Astrocyte (in vitro differentiated cells and primary cell): ENCODE data around the gene ARID5B. TPM values are rescaled to one million over a fixed set of nuclear protein-coding genes. Genes with fewer than 3 reads are reported as not detected.
A peak's percentile ranks its signal among the peaks of the same experiment; 100 is the strongest.

Experiments used
- DNase-seq: peaks from one replicate; pipeline ENCODE4 v3.0.0-alpha.2; 2010; ENCODE audit warnings: low read depth
- FAIRE-seq: peaks from 2 replicates; lab custom pipeline; 2011; peaks lifted over from hg19 to GRCh38; lab: Jason Lieb, UNC
- H2AFZ ChIP-seq: 2 replicates; pipeline ENCODE4 v1.6.0; 2012; ENCODE audit warnings: low read depth, low read length, inconsistent platforms
- H3K27ac ChIP-seq: 2 replicates; pipeline ENCODE4 v1.5.1; 2011; ENCODE audit warnings: low read depth, low read length, inconsistent platforms
- H3K27me3 ChIP-seq: 2 replicates; pipeline ENCODE4 v1.6.0; 2011; ENCODE audit warnings: low read length, inconsistent platforms; ENCODE audit not compliant: insufficient read depth
- H3K36me3 ChIP-seq: 2 replicates; pipeline ENCODE4 v1.5.1; 2011; ENCODE audit warnings: low read length, inconsistent platforms; ENCODE audit not compliant: insufficient read depth
- H3K4me1 ChIP-seq: 2 replicates; pipeline ENCODE4 v1.5.1; 2011; ENCODE audit warnings: low read length, inconsistent platforms; ENCODE audit not compliant: insufficient read depth
- H3K4me2 ChIP-seq: 2 replicates; pipeline ENCODE4 v1.6.0; 2012; ENCODE audit warnings: low read length, inconsistent platforms
- H3K4me3 ChIP-seq: 2 replicates; pipeline ENCODE4 v1.5.1; 2011; ENCODE audit warnings: low read depth, mild to moderate bottlenecking, low read length, inconsistent platforms; ENCODE audit not compliant: insufficient read depth
- H3K79me2 ChIP-seq: 2 replicates; pipeline ENCODE4 v1.6.0; 2012; ENCODE audit warnings: mild to moderate bottlenecking, low read length, inconsistent platforms; ENCODE audit not compliant: insufficient read depth
- H3K9ac ChIP-seq: 2 replicates; pipeline ENCODE4 v1.6.0; 2012; ENCODE audit warnings: mild to moderate bottlenecking, low read length, inconsistent platforms
- H3K9me3 ChIP-seq: 2 replicates; pipeline ENCODE4 v1.5.1; 2012; ENCODE audit warnings: low read depth, mild to moderate bottlenecking, low read length, inconsistent platforms; ENCODE audit not compliant: insufficient read depth
- H4K20me1 ChIP-seq: 2 replicates; pipeline ENCODE4 v1.6.0; 2012; ENCODE audit warnings: low read length, inconsistent platforms; ENCODE audit not compliant: insufficient read depth
- H3K27ac Mint-ChIP-seq: one replicate; pipeline ENCODE4 v1.8.0; 2021; ENCODE audit warnings: mild to moderate bottlenecking, mixed read lengths; ENCODE audit not compliant: unreplicated experiment
- H3K27me3 Mint-ChIP-seq: one replicate; pipeline ENCODE4 v1.8.0; 2021; ENCODE audit warnings: low read depth, mixed read lengths; ENCODE audit not compliant: unreplicated experiment
- H3K36me3 Mint-ChIP-seq: one replicate; pipeline ENCODE4 v1.8.0; 2021; ENCODE audit warnings: low read depth, mixed read lengths; ENCODE audit not compliant: unreplicated experiment
- H3K4me1 Mint-ChIP-seq: one replicate; pipeline ENCODE4 v1.8.0; 2021; ENCODE audit warnings: low read depth, mixed read lengths; ENCODE audit not compliant: unreplicated experiment
- H3K4me3 Mint-ChIP-seq: one replicate; pipeline ENCODE4 v1.8.0; 2021; ENCODE audit warnings: mild to moderate bottlenecking, moderate library complexity, mixed read lengths; ENCODE audit not compliant: unreplicated experiment
- H3K9me3 Mint-ChIP-seq: one replicate; pipeline ENCODE4 v1.8.0; 2021; ENCODE audit warnings: mild to moderate bottlenecking, mixed read lengths; ENCODE audit not compliant: unreplicated experiment
- CTCF ChIP-seq: IDR thresholded peaks from 2 replicates; pipeline ENCODE4 v1.5.1; 2011; ENCODE audit warnings: low read depth, mild to moderate bottlenecking, inconsistent platforms, low read length, moderate library complexity; ENCODE audit not compliant: insufficient read depth
- EZH2 ChIP-seq: IDR thresholded peaks from 2 replicates; pipeline ENCODE4 v1.6.1; 2012; ENCODE audit warnings: mild to moderate bottlenecking, low read length, inconsistent platforms; ENCODE audit not compliant: insufficient read depth
- total RNA-seq: library from RNA; stranded (reverse); gene quantifications from 2 replicates; pipeline ENCODE4 v1.2.1, GENCODE V29; 2021

Gene ARID5B
- total RNA-seq, 1 donor from 2014 or later = 66.0 TPM

- peak overlapping the region; percentile 60 for H3K27ac Mint-ChIP-seq
- no peak overlapping the region for H3K4me3 Mint-ChIP-seq
- no peaks in the 10 kb centered on the region for H3K36me3 Mint-ChIP-seq
- Histone ChIP-seq H3K27ac (peak overlapping the region; percentile 71), H3K9me3 (no peaks in the 10 kb centered on the region), H3K4me2 (peak overlapping the region; percentile 49), H3K36me3 (no peaks in the 10 kb centered on the region), H3K9ac (peak overlapping the region; percentile 37), H4K20me1 (no peaks in the 10 kb centered on the region), H3K79me2 (peaks cover 38% of the 10 kb centered on the region), H2AFZ (no peak overlapping the region), H3K27me3 (no peaks in the 10 kb centered on the region), H3K4me3 (no peak overlapping the region), H3K4me1 (peaks cover 58% of the 10 kb centered on the region)
- H3K9me3 Mint-ChIP-seq = no peaks in the 10 kb centered on the region
- FAIRE-seq (peak; percentile 34), DNase-seq (peak; percentile 95)
- TF ChIP-seq EZH2 (no peak), CTCF (no peak)
- no peaks in the 10 kb centered on the region for H3K27me3 Mint-ChIP-seq
- H3K4me1 Mint-ChIP-seq = peaks cover 77% of the 10 kb centered on the region
Observed at GRCh38 chr10:62043421-62044021, 142.0 kb downstream of the ARID5B start.

GRCh38 chr10:62044566-62044965, 143.1 kb downstream of the ARID5B start:
- Mint-ChIP-seq H3K4me3 (no peak overlapping the region), H3K4me1 (peaks cover 73% of the 10 kb centered on the region), H3K27ac (peak overlapping the region; percentile 28), H3K9me3 (no peaks in the 10 kb centered on the region), H3K36me3 (no peaks in the 10 kb centered on the region), H3K27me3 (no peaks in the 10 kb centered on the region)
- peaks cover 45% of the 10 kb centered on the region for H3K79me2 ChIP-seq
- peak overlapping the region; percentile 71 for H3K27ac ChIP-seq
- peaks cover 52% of the 10 kb centered on the region for H3K4me1 ChIP-seq
- no peak overlapping the region for H2AFZ ChIP-seq
- H3K9ac ChIP-seq = no peak overlapping the region
- no peaks in the 10 kb centered on the region for H4K20me1 ChIP-seq
- no peak overlapping the region for H3K4me3 ChIP-seq
- TF ChIP-seq EZH2 = no peak
- no peak for FAIRE-seq
- no peaks in the 10 kb centered on the region for H3K9me3 ChIP-seq
- no peaks in the 10 kb centered on the region for H3K36me3 ChIP-seq
- DNase-seq = no peak
- H3K27me3 ChIP-seq = no peaks in the 10 kb centered on the region
- H3K4me2 ChIP-seq = no peak overlapping the region

- H4K20me1 ChIP-seq = no peaks in the 10 kb centered on the region
- FAIRE-seq = peak; percentile 83
- no peaks in the 10 kb centered on the region for H3K9me3 Mint-ChIP-seq
- H3K36me3 Mint-ChIP-seq = no peaks in the 10 kb centered on the region
- peak overlapping the region; percentile 97 for H3K27ac ChIP-seq
- peak overlapping the region; percentile 98 for H3K9ac ChIP-seq
- H3K36me3 ChIP-seq = no peaks in the 10 kb centered on the region
- no peak for TF ChIP-seq CTCF
- TF ChIP-seq EZH2 = no peak
- H3K9me3 ChIP-seq = no peaks in the 10 kb centered on the region
- H3K4me2 ChIP-seq = peak overlapping the region; percentile 91
- H3K4me1 ChIP-seq = peaks cover 49% of the 10 kb centered on the region
- no peaks in the 10 kb centered on the region for H3K27me3 ChIP-seq
- peaks cover 51% of the 10 kb centered on the region for H3K79me2 ChIP-seq
- peak overlapping the region; percentile 37 for H3K4me3 ChIP-seq
- DNase-seq = peak; percentile 98
- no peak overlapping the region for H3K4me3 Mint-ChIP-seq
- peak overlapping the region; percentile 74 for H3K27ac Mint-ChIP-seq
- no peaks in the 10 kb centered on the region for H3K27me3 Mint-ChIP-seq
- H2AFZ ChIP-seq = no peak overlapping the region
- peaks cover 63% of the 10 kb centered on the region for H3K4me1 Mint-ChIP-seq
Observed at GRCh38 chr10:62045765-62046521, 144.4 kb downstream of the ARID5B start.
